Measurements from ENCODE around the gene NFIC.

Gene NFIC

DNA sequence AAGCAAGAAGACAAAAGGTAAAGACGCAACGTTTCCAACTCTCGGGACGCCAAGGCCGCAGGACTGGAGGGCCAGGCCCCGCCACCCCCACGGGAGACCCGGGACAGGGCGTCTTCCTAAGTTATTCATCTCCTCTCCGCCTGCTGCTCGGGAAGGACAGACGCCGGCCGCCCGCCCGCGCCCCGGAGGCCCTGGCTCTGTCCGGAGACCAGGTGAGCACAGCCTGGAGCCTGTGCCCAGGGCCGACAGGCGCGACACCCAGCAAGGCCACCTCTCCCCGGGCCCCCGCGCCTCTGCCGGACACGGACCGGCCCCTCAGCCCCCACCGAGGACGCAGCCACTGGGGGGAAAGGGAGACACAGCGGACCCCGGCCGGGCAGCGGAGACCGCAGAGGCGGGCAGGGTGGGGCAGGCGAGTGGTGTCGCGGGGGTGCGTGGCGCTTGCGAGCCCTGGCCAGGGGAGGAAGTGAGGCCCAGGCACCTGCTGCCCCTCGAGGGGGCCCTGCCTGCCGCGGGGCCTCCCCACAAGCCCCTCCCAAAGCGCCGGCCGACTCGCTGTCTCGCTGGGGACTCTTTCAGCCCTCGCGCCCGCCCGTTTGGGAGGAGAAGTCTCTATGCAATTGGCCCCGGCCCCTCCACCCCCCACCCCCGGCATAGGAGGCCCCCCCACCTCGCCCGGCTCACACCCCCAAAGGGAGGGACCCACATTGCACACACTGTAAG, 96.8 kb downstream of the NFIC start:
- no peak for DNase-seq (ENCODE audit: low read depth, low spot score)
- no CpG with 5 or more reads among the region's 58 CpGs for whole genome bisulfite sequencing (ENCODE audit: insufficient coverage, insufficient read length)
- Histone ChIP-seq H3K9me3 (ENCODE audit: control insufficient read depth, insufficient read depth, low read length) (no peaks in the 10 kb centered on the region), H3K27me3 (ENCODE audit: control insufficient read depth, insufficient read depth, low read length) (peaks cover 18% of the 10 kb centered on the region), H3K27ac (ENCODE audit: low read length) (no peak overlapping the region), H3K36me3 (ENCODE audit: control insufficient read depth, insufficient read depth, low read length) (no peaks in the 10 kb centered on the region), H3K4me3 (ENCODE audit: low read length) (peak overlapping the region; percentile 21; the same call in 1 of the 2 replicates), H3K4me1 (ENCODE audit: control insufficient read depth, insufficient read depth, low read length) (peaks cover 3% of the 10 kb centered on the region; the same call in 1 of the 2 replicates)

DNA sequence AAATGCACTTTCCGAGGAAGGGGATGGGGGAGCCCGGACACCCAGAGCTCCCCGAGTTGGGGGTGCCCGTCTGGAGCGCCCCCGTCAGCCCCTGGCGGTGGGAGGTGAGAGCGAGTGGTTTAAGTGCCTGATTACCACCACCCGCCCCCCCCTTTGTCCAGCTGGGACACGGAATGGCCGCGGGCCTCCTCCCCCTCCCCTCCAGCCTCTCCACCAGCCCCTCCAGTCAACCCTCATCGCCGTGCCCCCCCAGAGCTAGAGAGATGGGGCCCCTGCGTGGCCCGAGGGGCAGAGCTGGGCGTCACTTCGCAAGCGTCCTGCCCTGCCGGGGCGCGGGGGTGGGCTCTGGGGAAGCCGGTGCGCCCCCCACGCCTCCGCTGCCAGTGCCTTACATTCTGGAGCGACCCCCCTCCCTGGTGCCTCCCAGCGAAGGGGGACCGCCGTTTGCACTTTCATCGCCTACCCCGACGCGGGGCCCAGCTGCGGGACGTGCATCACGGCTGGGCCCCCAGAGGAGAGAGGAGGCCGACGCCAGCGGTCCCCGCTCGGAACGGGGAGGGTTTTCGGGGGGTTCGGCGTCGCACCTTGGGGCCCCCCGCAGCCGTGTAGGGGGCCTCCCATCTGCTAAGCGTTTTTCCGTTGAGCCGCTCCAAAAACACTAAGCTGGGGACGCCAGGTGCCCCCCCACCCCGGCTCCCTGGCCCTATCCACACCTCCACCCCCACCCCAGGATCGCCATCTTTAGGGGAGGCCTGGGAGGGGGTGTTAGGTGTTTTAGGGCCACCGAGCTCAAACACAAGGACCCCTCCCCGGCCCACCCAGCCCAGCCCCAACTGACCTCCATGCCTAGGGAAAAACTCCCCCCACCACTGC, 97.6 kb downstream of the NFIC start:
- WGBS (ENCODE audit: insufficient coverage, insufficient read length), result no CpG with 5 or more reads among the region's 57 CpGs
- H3K27me3 ChIP-seq (ENCODE audit: control insufficient read depth, insufficient read depth, low read length), result peaks cover 18% of the 10 kb centered on the region
- H3K27ac ChIP-seq (ENCODE audit: low read length), result no peak overlapping the region
- no peaks in the 10 kb centered on the region for H3K36me3 ChIP-seq (ENCODE audit: control insufficient read depth, insufficient read depth, low read length)
- no peak for DNase-seq (ENCODE audit: low read depth, low spot score)
- H3K9me3 ChIP-seq (ENCODE audit: control insufficient read depth, insufficient read depth, low read length), result no peaks in the 10 kb centered on the region
- H3K4me1 ChIP-seq (ENCODE audit: control insufficient read depth, insufficient read depth, low read length), result peaks cover 2% of the 10 kb centered on the region; the same call in 1 of the 2 replicates
- H3K4me3 ChIP-seq (ENCODE audit: low read length), result peak overlapping the region; percentile 20; the same call in 1 of the 2 replicates

DNA sequence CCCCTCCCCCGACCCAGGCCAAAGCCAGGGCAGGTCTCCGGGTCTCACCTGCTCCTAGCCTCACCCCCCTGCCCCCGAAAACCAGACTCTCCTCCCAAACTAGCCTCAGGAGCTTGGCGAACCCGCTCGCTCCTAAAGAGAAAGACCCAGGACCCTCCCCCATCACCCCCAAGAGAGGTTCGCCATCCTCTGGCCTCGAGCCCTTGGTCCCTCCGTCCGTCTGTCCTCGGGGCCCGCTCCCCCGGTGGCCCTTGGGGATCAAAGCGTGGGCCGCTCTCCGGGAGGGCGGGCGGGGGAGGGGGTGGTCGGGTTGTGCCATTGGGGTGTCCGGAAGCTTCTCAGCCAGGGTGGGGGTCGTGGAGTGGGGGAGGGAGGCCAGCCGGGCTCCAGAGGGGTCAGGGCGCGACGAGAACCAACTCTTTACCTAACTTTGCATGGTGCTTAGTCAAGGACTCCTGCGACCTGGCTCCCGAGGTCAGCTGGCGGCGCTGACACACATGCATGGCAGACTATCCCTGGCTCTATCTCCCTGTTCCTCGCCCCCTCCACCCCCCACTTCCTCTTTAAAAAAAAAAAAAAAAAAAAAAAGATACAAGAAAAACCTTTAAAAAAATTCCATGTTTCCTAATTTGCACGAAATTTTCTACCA, 98.3 kb downstream of the NFIC start:
- H3K27me3 ChIP-seq (ENCODE audit: control insufficient read depth, insufficient read depth, low read length), result peaks cover 18% of the 10 kb centered on the region
- peak overlapping the region; percentile 1; the same call in 1 of the 2 replicates for H3K4me3 ChIP-seq (ENCODE audit: low read length)
- H3K9me3 ChIP-seq (ENCODE audit: control insufficient read depth, insufficient read depth, low read length), result no peaks in the 10 kb centered on the region
- H3K36me3 ChIP-seq (ENCODE audit: control insufficient read depth, insufficient read depth, low read length), result no peaks in the 10 kb centered on the region
- no peak overlapping the region for H3K27ac ChIP-seq (ENCODE audit: low read length)
- DNase-seq (ENCODE audit: low read depth, low spot score), result no peak
- 0 out of 2 replicates have a peak, but pooled peaks cover 2% of the 10 kb centered on the region for H3K4me1 ChIP-seq (ENCODE audit: control insufficient read depth, insufficient read depth, low read length)
- no CpG with 5 or more reads among the region's 31 CpGs for WGBS (ENCODE audit: insufficient coverage, insufficient read length)

DNA sequence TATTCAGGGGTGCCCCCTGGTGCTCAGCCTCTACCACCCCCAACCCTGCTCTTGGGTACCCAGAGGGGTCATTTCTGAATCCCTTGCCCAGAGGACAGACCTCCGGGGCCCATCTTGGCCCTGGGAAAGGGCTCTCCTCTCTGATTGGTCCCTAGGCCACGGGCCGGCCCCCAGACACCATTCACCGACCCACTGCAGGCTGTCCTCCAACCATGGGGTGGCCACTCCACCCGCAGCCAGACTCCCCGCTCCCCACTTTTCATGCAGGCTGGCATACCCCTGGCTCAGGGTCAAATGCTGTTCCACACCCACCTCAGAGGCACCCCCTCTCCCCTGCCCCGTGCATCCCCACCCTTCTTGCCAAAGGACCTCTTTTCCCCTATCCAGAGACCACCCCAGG, 99.2 kb downstream of the NFIC start:
- Histone ChIP-seq H3K27ac (ENCODE audit: low read length) (no peak overlapping the region), H3K4me3 (ENCODE audit: low read length) (no peak overlapping the region), H3K36me3 (ENCODE audit: control insufficient read depth, insufficient read depth, low read length) (no peaks in the 10 kb centered on the region), H3K9me3 (ENCODE audit: control insufficient read depth, insufficient read depth, low read length) (no peaks in the 10 kb centered on the region), H3K27me3 (ENCODE audit: control insufficient read depth, insufficient read depth, low read length) (peaks cover 18% of the 10 kb centered on the region), H3K4me1 (ENCODE audit: control insufficient read depth, insufficient read depth, low read length) (0 out of 2 replicates have a peak, but pooled peaks cover 2% of the 10 kb centered on the region)
- no CpG with 5 or more reads among the region's 7 CpGs for whole genome bisulfite sequencing (ENCODE audit: insufficient coverage, insufficient read length)
- DNase-seq (ENCODE audit: low read depth, low spot score), result no peak

GRCh38 chr19:3466635-3467034, 100.3 kb downstream of the NFIC start:
- H3K36me3 ChIP-seq (ENCODE audit: control insufficient read depth, insufficient read depth, low read length), result no peaks in the 10 kb centered on the region
- DNase-seq (ENCODE audit: low read depth, low spot score), result no peak
- WGBS (ENCODE audit: insufficient coverage, insufficient read length), result no CpG with 5 or more reads among the region's 9 CpGs
- no peak overlapping the region for H3K4me3 ChIP-seq (ENCODE audit: low read length)
- H3K9me3 ChIP-seq (ENCODE audit: control insufficient read depth, insufficient read depth, low read length), result no peaks in the 10 kb centered on the region
- no peak overlapping the region for H3K27ac ChIP-seq (ENCODE audit: low read length)
- peaks cover 18% of the 10 kb centered on the region for H3K27me3 ChIP-seq (ENCODE audit: control insufficient read depth, insufficient read depth, low read length)
- 0 out of 2 replicates have a peak, but pooled peaks cover 2% of the 10 kb centered on the region for H3K4me1 ChIP-seq (ENCODE audit: control insufficient read depth, insufficient read depth, low read length)

DNA sequence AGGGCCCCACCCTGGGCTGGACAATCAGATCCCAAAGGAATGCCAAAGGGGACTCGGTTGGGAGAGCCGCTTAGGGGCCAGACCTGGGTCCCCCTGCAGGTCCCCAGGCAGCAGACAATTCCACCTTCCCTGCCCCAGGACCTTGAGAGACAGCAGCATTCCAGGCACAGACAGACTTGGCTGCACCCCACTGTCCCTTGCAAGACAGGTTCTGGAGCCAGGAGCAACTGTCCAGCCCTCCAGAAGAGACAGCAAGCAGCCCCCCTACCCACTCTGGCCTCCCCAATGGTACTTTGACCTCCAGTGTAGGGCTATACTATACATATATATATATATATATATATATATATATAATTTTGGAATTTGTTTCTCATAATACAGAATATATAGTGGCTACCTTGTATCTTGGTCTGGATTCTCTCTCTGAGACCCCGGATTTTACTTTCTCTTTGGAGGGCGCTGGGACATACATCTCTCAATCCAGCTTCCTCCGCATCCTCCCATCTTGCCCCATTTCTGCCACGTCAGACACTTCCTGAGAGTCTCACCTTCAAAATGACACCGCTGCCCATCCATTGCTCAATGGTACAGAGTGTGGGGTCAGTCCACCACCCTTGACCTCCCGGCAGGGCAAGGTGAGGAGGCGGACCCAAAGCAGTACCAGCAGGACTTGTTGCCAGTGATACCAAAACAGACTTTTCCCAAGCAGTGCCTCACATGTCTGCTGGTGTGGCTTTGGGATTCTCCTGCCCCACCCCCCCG, 101.2 kb downstream of the NFIC start:
- DNase-seq (ENCODE audit: low read depth, low spot score), result no peak

DNA sequence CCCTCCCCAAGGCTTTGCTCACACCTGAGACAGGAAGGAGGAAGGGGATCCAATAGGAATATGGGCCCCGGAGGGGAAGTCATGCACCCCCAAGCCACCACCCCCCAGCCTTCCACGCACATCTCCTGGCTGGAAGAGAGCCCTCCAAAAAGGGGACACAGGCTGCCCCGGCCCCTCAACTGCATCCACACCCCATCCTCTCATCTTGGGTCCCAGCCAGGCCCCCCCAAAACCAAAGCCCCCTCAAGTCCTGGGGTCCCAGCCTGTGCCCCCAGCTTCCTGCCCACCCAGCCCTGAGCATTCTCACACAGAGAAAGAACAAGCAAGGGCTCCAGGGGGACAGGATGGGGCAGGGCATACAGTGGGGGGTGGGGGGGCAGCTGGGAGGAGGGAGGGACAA, 101.8 kb downstream of the NFIC start:
- Histone ChIP-seq H3K4me3 (ENCODE audit: low read length) (no peak overlapping the region), H3K9me3 (ENCODE audit: control insufficient read depth, insufficient read depth, low read length) (no peaks in the 10 kb centered on the region), H3K36me3 (ENCODE audit: control insufficient read depth, insufficient read depth, low read length) (no peaks in the 10 kb centered on the region), H3K27ac (ENCODE audit: low read length) (no peak overlapping the region), H3K4me1 (ENCODE audit: control insufficient read depth, insufficient read depth, low read length) (0 out of 2 replicates have a peak, but pooled peaks cover 2% of the 10 kb centered on the region), H3K27me3 (ENCODE audit: control insufficient read depth, insufficient read depth, low read length) (peaks cover 9% of the 10 kb centered on the region; the same call in 1 of the 2 replicates)
- DNase-seq (ENCODE audit: low read depth, low spot score), result no peak
- no CpG with 5 or more reads among the region's 3 CpGs for WGBS (ENCODE audit: insufficient coverage, insufficient read length)

More for the DNA sequence above, 101.2 kb downstream of the NFIC start:
- Histone ChIP-seq H3K27me3 (ENCODE audit: control insufficient read depth, insufficient read depth, low read length) (peaks cover 15% of the 10 kb centered on the region), H3K4me1 (ENCODE audit: control insufficient read depth, insufficient read depth, low read length) (0 out of 2 replicates have a peak, but pooled peaks cover 2% of the 10 kb centered on the region), H3K36me3 (ENCODE audit: control insufficient read depth, insufficient read depth, low read length) (no peaks in the 10 kb centered on the region), H3K27ac (ENCODE audit: low read length) (no peak overlapping the region), H3K9me3 (ENCODE audit: control insufficient read depth, insufficient read depth, low read length) (no peaks in the 10 kb centered on the region), H3K4me3 (ENCODE audit: low read length) (no peak overlapping the region)
- WGBS (ENCODE audit: insufficient coverage, insufficient read length), result no CpG with 5 or more reads among the region's 10 CpGs

DNA sequence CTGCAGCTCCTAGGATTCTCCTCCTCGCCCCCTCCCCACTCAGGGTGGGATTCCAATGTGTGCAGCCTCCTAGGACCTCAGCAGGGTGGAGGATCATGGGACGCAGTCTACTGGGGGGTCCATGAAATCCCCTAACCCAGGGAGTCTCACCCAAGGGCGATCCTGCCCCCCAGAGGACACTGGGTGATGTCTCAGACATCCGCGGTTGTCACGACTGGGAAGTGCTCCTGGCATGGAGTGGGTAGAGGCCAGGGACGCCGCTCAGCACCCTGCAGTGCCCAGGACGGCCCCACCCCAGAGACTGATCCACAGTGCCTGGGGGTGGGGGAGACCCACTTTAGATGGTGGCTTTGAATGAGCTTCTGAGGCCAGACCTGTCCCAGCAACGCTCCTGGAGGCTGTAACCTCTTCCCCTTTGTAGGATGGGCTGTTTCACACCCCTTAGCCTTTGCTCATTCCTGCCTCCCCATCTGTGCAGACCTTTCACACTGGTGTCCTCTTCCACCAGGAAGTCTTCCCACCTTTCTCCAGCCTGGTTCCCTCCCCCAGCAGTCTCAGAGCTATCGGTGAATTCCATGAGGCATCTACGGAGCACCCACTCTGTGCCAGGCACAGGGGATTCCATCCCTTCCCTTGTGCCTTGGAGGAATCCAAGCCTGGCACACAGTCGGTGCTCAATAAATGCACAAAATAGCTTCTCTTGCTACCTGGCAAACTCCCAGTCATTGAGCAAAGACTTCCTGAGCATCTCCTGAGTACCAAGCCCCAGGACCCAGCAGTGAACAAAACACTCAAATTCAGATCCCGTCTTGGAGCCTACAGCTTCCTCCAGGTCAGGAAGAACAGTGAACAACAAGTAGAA, 103.5 kb downstream of the NFIC start:
- WGBS (ENCODE audit: insufficient coverage, insufficient read length), result no CpG with 5 or more reads among the region's 14 CpGs
- no peaks in the 10 kb centered on the region for H3K36me3 ChIP-seq (ENCODE audit: control insufficient read depth, insufficient read depth, low read length)

GRCh38 chr19:3470500-3471128, 104.2 kb downstream of the NFIC start:
- H3K9me3 ChIP-seq (ENCODE audit: control insufficient read depth, insufficient read depth, low read length), result no peaks in the 10 kb centered on the region
- no peak overlapping the region for H3K27ac ChIP-seq (ENCODE audit: low read length)
- no peaks in the 10 kb centered on the region for H3K36me3 ChIP-seq (ENCODE audit: control insufficient read depth, insufficient read depth, low read length)
- H3K4me1 ChIP-seq (ENCODE audit: control insufficient read depth, insufficient read depth, low read length), result no peaks in the 10 kb centered on the region
- WGBS (ENCODE audit: insufficient coverage, insufficient read length), result no CpG with 5 or more reads among the region's 11 CpGs
- no peak for DNase-seq (ENCODE audit: low read depth, low spot score)
- no peaks in the 10 kb centered on the region for H3K27me3 ChIP-seq (ENCODE audit: control insufficient read depth, insufficient read depth, low read length)
- H3K4me3 ChIP-seq (ENCODE audit: low read length), result no peak overlapping the region

More for the DNA sequence above, 103.5 kb downstream of the NFIC start:
- no peaks in the 10 kb centered on the region for H3K27me3 ChIP-seq (ENCODE audit: control insufficient read depth, insufficient read depth, low read length)
- no peak overlapping the region for H3K27ac ChIP-seq (ENCODE audit: low read length)
- no peak for DNase-seq (ENCODE audit: low read depth, low spot score)
- no peak overlapping the region for H3K4me3 ChIP-seq (ENCODE audit: low read length)
- H3K4me1 ChIP-seq (ENCODE audit: control insufficient read depth, insufficient read depth, low read length), result no peaks in the 10 kb centered on the region
- H3K9me3 ChIP-seq (ENCODE audit: control insufficient read depth, insufficient read depth, low read length), result no peaks in the 10 kb centered on the region
